NCI-H146 (cell line): ENCODE measurements around the gene RPGR.

Source experiments
- DNase-seq: peaks from one replicate; lab custom pipeline; 2025; lab: John Stamatoyannopoulos, UW

The RPGR gene

GRCh38 chrX:38327775-38328081, 419 bp upstream of the RPGR start:
- no peak for DNase-seq

GRCh38 chrX:38326086-38326485, 1.2 kb downstream of the RPGR start:
- no peak for DNase-seq

GRCh38 chrX:38320819-38321218, 6.5 kb downstream of the RPGR start:
- no peak for DNase-seq

GRCh38 chrX:38318606-38319005, 8.7 kb downstream of the RPGR start:
- DNase-seq = no peak

GRCh38 chrX:38318196-38318595, 9.1 kb downstream of the RPGR start:
- DNase-seq = no peak

GRCh38 chrX:38315186-38315585, 12.1 kb downstream of the RPGR start:
- no peak for DNase-seq

- DNase-seq = no peak
These were observed 14.1 kb downstream of the RPGR start for GRCh38 chrX:38313190-38313589.

GRCh38 chrX:38312436-38312835, 14.9 kb downstream of the RPGR start:
- DNase-seq = no peak

- no peak for DNase-seq
These were observed 15.6 kb downstream of the RPGR start for GRCh38 chrX:38311743-38312142.

- DNase-seq = no peak
These were observed 21.3 kb downstream of the RPGR start for GRCh38 chrX:38305971-38306370.

- DNase-seq = no peak
These were observed 23.3 kb downstream of the RPGR start for GRCh38 chrX:38304010-38304409.

- no peak for DNase-seq
These were observed 33.6 kb downstream of the RPGR start for GRCh38 chrX:38293741-38294140.

GRCh38 chrX:38287674-38288073, 39.6 kb downstream of the RPGR start:
- DNase-seq = no peak

GRCh38 chrX:38285649-38286048, 41.7 kb downstream of the RPGR start:
- DNase-seq = no peak

- DNase-seq = no peak
These were observed 45.3 kb downstream of the RPGR start for GRCh38 chrX:38282049-38282448.

GRCh38 chrX:38279188-38279587, 48.1 kb downstream of the RPGR start:
- no peak for DNase-seq

- no peak for DNase-seq
These were observed 48.6 kb downstream of the RPGR start for GRCh38 chrX:38278682-38279081.

GRCh38 chrX:38277802-38278201, 49.5 kb downstream of the RPGR start:
- DNase-seq = no peak

- DNase-seq = no peak
These were observed 50.2 kb downstream of the RPGR start for GRCh38 chrX:38277136-38277535.

GRCh38 chrX:38276089-38276488, 51.2 kb downstream of the RPGR start:
- DNase-seq = no peak

- no peak for DNase-seq
These were observed 51.7 kb downstream of the RPGR start for GRCh38 chrX:38275615-38276014.

- no peak for DNase-seq
These were observed 53.9 kb downstream of the RPGR start for GRCh38 chrX:38273453-38273852.

- no peak for DNase-seq
These were observed 56.1 kb downstream of the RPGR start for GRCh38 chrX:38271154-38271716.

GRCh38 chrX:38268011-38268410, 59.3 kb downstream of the RPGR start:
- DNase-seq = no peak
